GM15510 (cell line): ENCODE measurements around the gene EPHB1.
A peak's percentile ranks its signal among the peaks of the same experiment; 100 is the strongest.

ENCODE experiments used
- POLR2A ChIP-seq: IDR thresholded peaks from 3 replicates; pipeline ENCODE4 v1.6.1; 2011; ENCODE audit warnings: borderline replicate concordance; ENCODE audit not compliant: insufficient read length; ENCODE audit errors: extremely low read depth

Gene EPHB1

GRCh38 chr3:134794950-134795745, at the start of gene EPHB1:
Gene EPHB1 (plus strand): TSS chr3:134795260.
- TF ChIP-seq POLR2A: peak; percentile 75

- no peak for TF ChIP-seq POLR2A
Observed at GRCh38 chr3:134748698-134749097, 46.4 kb upstream of the EPHB1 start.

- no peak for TF ChIP-seq POLR2A
Observed at GRCh38 chr3:134749174-134749573, 45.9 kb upstream of the EPHB1 start.

- no peak for TF ChIP-seq POLR2A
Observed at GRCh38 chr3:134749802-134750553, 45.1 kb upstream of the EPHB1 start.

GRCh38 chr3:134751831-134752230, 43.2 kb upstream of the EPHB1 start:
- TF ChIP-seq POLR2A: no peak

- no peak for TF ChIP-seq POLR2A
Observed at GRCh38 chr3:134752761-134753461, 42.1 kb upstream of the EPHB1 start.

- TF ChIP-seq POLR2A: no peak
Observed at GRCh38 chr3:134753999-134754742, 40.9 kb upstream of the EPHB1 start.

GRCh38 chr3:134754768-134755559, 40.1 kb upstream of the EPHB1 start:
- TF ChIP-seq POLR2A: no peak

- no peak for TF ChIP-seq POLR2A
Observed at GRCh38 chr3:134755821-134756220, 39.2 kb upstream of the EPHB1 start.

- TF ChIP-seq POLR2A: no peak
Observed at GRCh38 chr3:134757549-134758069, 37.5 kb upstream of the EPHB1 start.

GRCh38 chr3:134761213-134761612, 33.8 kb upstream of the EPHB1 start:
- TF ChIP-seq POLR2A: no peak

GRCh38 chr3:134762016-134762415, 33.0 kb upstream of the EPHB1 start:
- TF ChIP-seq POLR2A: no peak

- no peak for TF ChIP-seq POLR2A
Observed at GRCh38 chr3:134765468-134765867, 29.6 kb upstream of the EPHB1 start.

GRCh38 chr3:134766290-134766689, 28.8 kb upstream of the EPHB1 start:
- TF ChIP-seq POLR2A: no peak
